Measurements from ENCODE around the gene TH. TPM values are rescaled to one million over a fixed set of nuclear protein-coding genes. Genes with fewer than 3 reads are reported as not detected.
"Not testable (repeated sequence)": the region's sequence is repeated elsewhere in the genome, so short reads cannot be mapped to it uniquely, and the experiment has no call there.

Gene TH
- total and polyA plus RNA-seq, 2 experiments from 2014 or later, result not detected

GRCh38 chr11:2128130-2128510 lies 43.5 kb downstream of the TH start:
- Histone ChIP-seq H3K9me3 (ENCODE audit: low read depth) (no peaks in the 10 kb centered on the region), H3K36me3 (no peaks in the 10 kb centered on the region), H3K4me3 (no peak overlapping the region), H3K27ac (no peak overlapping the region), H3K27me3 (no peaks in the 10 kb centered on the region), H3K4me1 (ENCODE audit: low read depth) (no peaks in the 10 kb centered on the region)
- TF ChIP-seq CTCF (IDR thresholded peaks at IDR 0.05; ENCODE audit: low read depth, low read length), result no peak
- DNase-seq (ENCODE audit: low read depth in 1 of 2, low spot score in 1 of 2), result no peak

- no peak overlapping the region for H3K27ac ChIP-seq
- H3K4me3 ChIP-seq, result no peak overlapping the region
- DNase-seq (ENCODE audit: low read depth in 1 of 2, low spot score in 1 of 2), result no peak
- no peaks in the 10 kb centered on the region for H3K36me3 ChIP-seq
- H3K27me3 ChIP-seq, result no peaks in the 10 kb centered on the region
- H3K9me3 ChIP-seq (ENCODE audit: low read depth), result no peaks in the 10 kb centered on the region
- no peak for TF ChIP-seq CTCF (IDR thresholded peaks at IDR 0.05; ENCODE audit: low read depth, low read length)
- no peaks in the 10 kb centered on the region for H3K4me1 ChIP-seq (ENCODE audit: low read depth)
Measured at GRCh38 chr11:2127482-2128129, 44.0 kb downstream of the TH start.

- H3K4me1 ChIP-seq (ENCODE audit: low read depth), result no peaks in the 10 kb centered on the region
- H3K36me3 ChIP-seq, result no peaks in the 10 kb centered on the region
- no peak for DNase-seq (ENCODE audit: low read depth in 1 of 2, low spot score in 1 of 2)
- H3K27ac ChIP-seq, result no peak overlapping the region
- no peak for TF ChIP-seq CTCF (IDR thresholded peaks at IDR 0.05; ENCODE audit: low read depth, low read length)
- no peaks in the 10 kb centered on the region for H3K27me3 ChIP-seq
- no peak overlapping the region for H3K4me3 ChIP-seq
- no peaks in the 10 kb centered on the region for H3K9me3 ChIP-seq (ENCODE audit: low read depth)
Measured at GRCh38 chr11:2126520-2127085, 45.0 kb downstream of the TH start.

- H3K36me3 ChIP-seq; H3K27ac ChIP-seq; DNase-seq (ENCODE audit: low read depth in 1 of 2, low spot score in 1 of 2); H3K4me3 ChIP-seq; H3K9me3 ChIP-seq (ENCODE audit: low read depth); H3K4me1 ChIP-seq (ENCODE audit: low read depth); H3K27me3 ChIP-seq: not testable (repeated sequence)
Measured at GRCh38 chr11:2124736-2125484, 46.7 kb downstream of the TH start.

- Histone ChIP-seq H3K4me1 (ENCODE audit: low read depth) (no peaks in the 10 kb centered on the region), H3K27ac (no peak overlapping the region), H3K27me3 (no peaks in the 10 kb centered on the region), H3K9me3 (ENCODE audit: low read depth) (no peaks in the 10 kb centered on the region), H3K4me3 (no peak overlapping the region), H3K36me3 (no peaks in the 10 kb centered on the region)
- no peak for DNase-seq (ENCODE audit: low read depth in 1 of 2, low spot score in 1 of 2)
- no peak for TF ChIP-seq CTCF (IDR thresholded peaks at IDR 0.05; ENCODE audit: low read depth, low read length)
Measured at GRCh38 chr11:2123628-2123960, 48.0 kb downstream of the TH start.

Data from cardiac muscle cell (in vitro differentiated cells and primary cell).